RWPE2 (cell line): ENCODE data around the gene POP5.
"Not testable (repeated sequence)": the region's sequence is repeated elsewhere in the genome, so short reads cannot be mapped to it uniquely, and the experiment has no call there.

Source experiments
- ATAC-seq: fragments of 200-7000 bp; cut with Tn5 transposase; 3 replicates; pipeline ENCODE4 v1.9.1; 2021; ENCODE audit warnings: low read depth
- DNase-seq: peaks from one replicate; pipeline ENCODE4 v3.0.0-alpha.2; 2020; ENCODE audit warnings: low spot score
- H3K27ac ChIP-seq: fragments of 450-650 bp; 2 replicates; pipeline ENCODE4 v1.5.1; 2017; ENCODE audit warnings: mild to moderate bottlenecking; ENCODE audit not compliant: poor library complexity, severe bottlenecking
- H3K27me3 ChIP-seq: fragments of 250-450 bp; sonication (Bioruptor Pico); 2 replicates; pipeline ENCODE4 v1.5.1; 2021; ENCODE audit warnings: mild to moderate bottlenecking, moderate library complexity; ENCODE audit not compliant: insufficient read depth, poor library complexity, severe bottlenecking
- H3K36me3 ChIP-seq: fragments of 250-450 bp; sonication (Bioruptor Pico); 2 replicates; pipeline ENCODE4 v1.5.1; 2020; ENCODE audit warnings: low read depth, mild to moderate bottlenecking, moderate library complexity
- H3K4me1 ChIP-seq: fragments of 250-450 bp; sonication (Bioruptor Pico); 2 replicates; pipeline ENCODE4 v1.5.1; 2021; ENCODE audit warnings: mild to moderate bottlenecking, moderate library complexity; ENCODE audit not compliant: insufficient read depth, poor library complexity, severe bottlenecking
- H3K4me3 ChIP-seq: fragments of 250-450 bp; sonication (Bioruptor Pico); 2 replicates; pipeline ENCODE4 v1.5.1; 2021; ENCODE audit warnings: mild to moderate bottlenecking, moderate library complexity; ENCODE audit not compliant: severe bottlenecking
- H3K9me3 ChIP-seq: fragments of 250-450 bp; sonication (Bioruptor Pico); 2 replicates; pipeline ENCODE4 v1.5.1; 2021; ENCODE audit warnings: mild to moderate bottlenecking, moderate library complexity; ENCODE audit not compliant: severe bottlenecking
- CTCF ChIP-seq: fragments of 450-650 bp; IDR thresholded peaks from one replicate; pipeline ENCODE4 v1.5.1; 2017; ENCODE audit warnings: mild to moderate bottlenecking, moderate library complexity; ENCODE audit not compliant: poor library complexity, severe bottlenecking

POP5 gene

GRCh38 chr12:120534203-120534702 lies 46.9 kb downstream of the POP5 start, which contains the start of gene RNF10:
TSS of gene RNF10 (plus strand) at chr12:120534356. CDS start at chr12:120534812, 456 bp downstream.
- Histone ChIP-seq H3K4me1 (peaks cover 33% of the 10 kb centered on the region), H3K27me3 (no peaks in the 10 kb centered on the region), H3K4me3 (peak within 1 kb of the TSS; percentile 67), H3K36me3 (peaks cover 36% of the 10 kb centered on the region), H3K9me3 (no peaks in the 10 kb centered on the region), H3K27ac (peak within 1 kb of the TSS; percentile 81)
- peak; percentile 73 for DNase-seq
- no peak for TF ChIP-seq CTCF
- peak; percentile 60 for ATAC-seq

GRCh38 chr12:120532701-120533238 lies 48.4 kb downstream of the POP5 start:
- Histone ChIP-seq H3K27me3 (no peaks in the 10 kb centered on the region), H3K27ac (no peak overlapping the region), H3K9me3 (no peaks in the 10 kb centered on the region), H3K4me1 (peaks cover 18% of the 10 kb centered on the region), H3K4me3 (no peak overlapping the region), H3K36me3 (peaks cover 25% of the 10 kb centered on the region)
- ATAC-seq (no peak), DNase-seq (no peak)
- no peak for TF ChIP-seq CTCF

GRCh38 chr12:120530418-120530761 lies 50.8 kb downstream of the POP5 start:
- H3K27ac ChIP-seq: peak overlapping the region; percentile 75

GRCh38 chr12:120529641-120530417 lies 51.4 kb downstream of the POP5 start:
- peaks cover 13% of the 10 kb centered on the region for H3K4me1 ChIP-seq
- H3K27me3 ChIP-seq: no peaks in the 10 kb centered on the region
- H3K9me3 ChIP-seq: no peaks in the 10 kb centered on the region
- no peak for DNase-seq
- peak overlapping the region; percentile 81 for H3K4me3 ChIP-seq
- peak; percentile 31 for ATAC-seq
- H3K27ac ChIP-seq: peak overlapping the region; percentile 75
- peak; percentile 27 for TF ChIP-seq CTCF
- peaks cover 6% of the 10 kb centered on the region; the same call in 1 of the 2 replicates for H3K36me3 ChIP-seq

More at GRCh38 chr12:120530418-120530761, 50.8 kb downstream of the POP5 start:
- H3K36me3 ChIP-seq, H3K27me3 ChIP-seq, DNase-seq, H3K9me3 ChIP-seq, ATAC-seq: not testable (repeated sequence)
- H3K4me1 ChIP-seq: peaks cover 14% of the 10 kb centered on the region
- peak overlapping the region; percentile 81 for H3K4me3 ChIP-seq

- Histone ChIP-seq H3K36me3 (peaks cover 6% of the 10 kb centered on the region; the same call in 1 of the 2 replicates), H3K27ac (peak within 1 kb of the TSS; percentile 75), H3K4me1 (peaks cover 13% of the 10 kb centered on the region), H3K27me3 (no peaks in the 10 kb centered on the region), H3K4me3 (peak within 1 kb of the TSS; percentile 81), H3K9me3 (no peaks in the 10 kb centered on the region)
- no peak for TF ChIP-seq CTCF
- DNase-seq (peak; percentile 83), ATAC-seq (peak; percentile 67)
Observed at GRCh38 chr12:120528861-120529525, 52.2 kb downstream of the POP5 start, which contains the start of gene COQ5. TSS of gene COQ5 (minus strand) at chr12:120529158. CDS start at chr12:120529141, 17 bp downstream.
